SH-SY5Y (cell line): ENCODE results near the gene RBBP8NL.

Experiments
- GATA2 ChIP-seq: IDR thresholded peaks from 2 replicates; pipeline ENCODE4 v1.6.1; 2011; ENCODE audit warnings: mild to moderate bottlenecking, low read depth, low read length
- GATA3 ChIP-seq: IDR thresholded peaks from 2 replicates; pipeline ENCODE4 v1.6.1; 2011; ENCODE audit warnings: low read depth, mild to moderate bottlenecking, low read length, moderate library complexity

The RBBP8NL gene

GRCh38 chr20:62391165-62392076 is 35.9 kb downstream of the RBBP8NL start:
- no peak for TF ChIP-seq GATA3
- no peak for TF ChIP-seq GATA2

GRCh38 chr20:62390317-62391164 is 36.8 kb downstream of the RBBP8NL start:
- TF ChIP-seq GATA3, result no peak

- no peak for TF ChIP-seq GATA2
- TF ChIP-seq GATA3, result no peak
These were observed 37.7 kb downstream of the RBBP8NL start for GRCh38 chr20:62389601-62390087.

- TF ChIP-seq GATA2 (no peak), GATA3 (no peak)
These were observed 38.3 kb downstream of the RBBP8NL start for GRCh38 chr20:62388839-62389600.

- no peak for TF ChIP-seq GATA2
- TF ChIP-seq GATA3, result no peak
These were observed 39.3 kb downstream of the RBBP8NL start for GRCh38 chr20:62387933-62388635.

- TF ChIP-seq GATA2, result no peak
- TF ChIP-seq GATA3, result no peak
These were observed 40.0 kb downstream of the RBBP8NL start for GRCh38 chr20:62387219-62387913.

- TF ChIP-seq GATA2, result no peak
These were observed 40.7 kb downstream of the RBBP8NL start, which contains the start of gene RPS21 for GRCh38 chr20:62386383-62387218. TSS of gene RPS21 (plus strand) at chr20:62387103. CDS start at chr20:62387339, 236 bp downstream.

GRCh38 chr20:62382306-62383198 is 44.8 kb downstream of the RBBP8NL start:
- no peak for TF ChIP-seq GATA2
- TF ChIP-seq GATA3, result no peak

GRCh38 chr20:62381842-62382241 is 45.5 kb downstream of the RBBP8NL start:
- TF ChIP-seq GATA3 (no peak), GATA2 (no peak)

- no peak for TF ChIP-seq GATA2
- TF ChIP-seq GATA3, result no peak
These were observed 46.0 kb downstream of the RBBP8NL start for GRCh38 chr20:62381202-62381797.

GRCh38 chr20:62378215-62378614 is 49.1 kb downstream of the RBBP8NL start:
- TF ChIP-seq GATA3 (no peak), GATA2 (no peak)
